GM12875 (cell line): Measurements from ENCODE around the gene GNB5.

ENCODE experiments used
- H3K4me3 ChIP-seq: one replicate; pipeline ENCODE4 v1.5.1; 2011; ENCODE audit warnings: low read depth, low read length, control low read depth
- TF ChIP-seq, protein P1 (sequence below): IDR thresholded peaks from 2 replicates; pipeline ENCODE4 v1.5.1; 2011; ENCODE audit warnings: low read depth, mild to moderate bottlenecking, control low read depth, inconsistent platforms, low read length, moderate library complexity, borderline replicate concordance; ENCODE audit not compliant: insufficient read depth

Gene GNB5

DNA sequence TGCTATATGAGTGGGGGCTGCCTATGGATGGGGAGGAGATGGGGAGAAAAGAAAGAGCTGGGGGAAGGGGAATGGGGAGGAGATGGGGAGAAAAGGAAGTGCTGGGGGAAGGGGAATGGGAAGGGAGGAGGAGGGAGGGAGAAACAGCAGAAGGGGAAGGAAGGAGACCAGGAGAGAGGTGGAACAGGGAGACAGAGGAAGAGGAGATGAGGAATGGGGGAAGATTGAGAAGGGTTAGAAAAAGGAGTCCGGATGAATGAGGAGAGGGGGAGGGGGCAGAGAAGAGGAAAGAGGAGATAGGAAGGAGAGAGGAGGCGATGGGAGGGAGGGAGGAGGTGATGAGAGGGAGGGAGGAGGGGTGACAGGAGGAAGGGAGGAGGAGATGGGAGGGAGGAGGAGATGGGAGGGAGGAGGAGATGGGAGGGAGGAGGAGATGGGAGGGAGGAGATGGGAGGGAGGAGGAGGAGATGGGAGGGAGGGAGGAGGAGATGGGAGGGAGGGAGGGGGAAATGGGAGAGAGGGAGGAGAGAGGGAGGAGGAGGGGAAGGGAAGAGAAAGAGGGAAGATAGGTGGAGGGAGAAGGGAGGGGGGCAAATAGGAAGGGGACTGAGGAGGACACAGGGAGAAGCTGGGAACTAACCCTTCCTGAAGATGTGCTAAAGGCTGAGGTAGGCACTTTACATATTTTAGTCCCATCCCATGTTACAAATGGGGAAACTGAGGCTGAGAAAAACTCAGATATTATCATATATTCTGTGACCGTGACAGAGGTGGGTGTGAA, 72.0 kb downstream of the GNB5 start:
- TF ChIP-seq, protein P1, sequence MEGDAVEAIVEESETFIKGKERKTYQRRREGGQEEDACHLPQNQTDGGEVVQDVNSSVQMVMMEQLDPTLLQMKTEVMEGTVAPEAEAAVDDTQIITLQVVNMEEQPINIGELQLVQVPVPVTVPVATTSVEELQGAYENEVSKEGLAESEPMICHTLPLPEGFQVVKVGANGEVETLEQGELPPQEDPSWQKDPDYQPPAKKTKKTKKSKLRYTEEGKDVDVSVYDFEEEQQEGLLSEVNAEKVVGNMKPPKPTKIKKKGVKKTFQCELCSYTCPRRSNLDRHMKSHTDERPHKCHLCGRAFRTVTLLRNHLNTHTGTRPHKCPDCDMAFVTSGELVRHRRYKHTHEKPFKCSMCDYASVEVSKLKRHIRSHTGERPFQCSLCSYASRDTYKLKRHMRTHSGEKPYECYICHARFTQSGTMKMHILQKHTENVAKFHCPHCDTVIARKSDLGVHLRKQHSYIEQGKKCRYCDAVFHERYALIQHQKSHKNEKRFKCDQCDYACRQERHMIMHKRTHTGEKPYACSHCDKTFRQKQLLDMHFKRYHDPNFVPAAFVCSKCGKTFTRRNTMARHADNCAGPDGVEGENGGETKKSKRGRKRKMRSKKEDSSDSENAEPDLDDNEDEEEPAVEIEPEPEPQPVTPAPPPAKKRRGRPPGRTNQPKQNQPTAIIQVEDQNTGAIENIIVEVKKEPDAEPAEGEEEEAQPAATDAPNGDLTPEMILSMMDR, result no peak

DNA sequence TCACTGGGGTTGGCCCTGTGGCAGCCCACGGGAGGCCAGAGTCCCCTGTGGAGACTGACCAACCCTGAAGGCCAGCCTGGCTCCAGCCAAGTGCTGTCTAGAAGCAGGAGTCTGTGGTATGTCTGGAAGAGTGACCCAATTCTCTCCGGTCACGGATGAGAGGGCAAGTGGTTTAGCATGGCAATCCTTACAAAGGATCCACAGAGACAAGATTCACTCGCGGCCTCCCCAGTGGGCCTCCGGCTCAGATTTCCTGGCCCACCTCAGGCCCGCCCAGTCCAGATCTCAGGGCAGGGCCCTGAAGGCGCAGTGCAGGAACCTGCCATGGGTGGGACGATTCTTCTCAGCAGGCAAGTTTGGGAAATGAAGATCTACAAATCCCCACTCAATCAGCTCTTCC, 73.6 kb downstream of the GNB5 start:
- TF ChIP-seq, protein P1, result no peak

More for the DNA sequence above, 72.0 kb downstream of the GNB5 start:
- H3K4me3 ChIP-seq, result no peak overlapping the region

DNA sequence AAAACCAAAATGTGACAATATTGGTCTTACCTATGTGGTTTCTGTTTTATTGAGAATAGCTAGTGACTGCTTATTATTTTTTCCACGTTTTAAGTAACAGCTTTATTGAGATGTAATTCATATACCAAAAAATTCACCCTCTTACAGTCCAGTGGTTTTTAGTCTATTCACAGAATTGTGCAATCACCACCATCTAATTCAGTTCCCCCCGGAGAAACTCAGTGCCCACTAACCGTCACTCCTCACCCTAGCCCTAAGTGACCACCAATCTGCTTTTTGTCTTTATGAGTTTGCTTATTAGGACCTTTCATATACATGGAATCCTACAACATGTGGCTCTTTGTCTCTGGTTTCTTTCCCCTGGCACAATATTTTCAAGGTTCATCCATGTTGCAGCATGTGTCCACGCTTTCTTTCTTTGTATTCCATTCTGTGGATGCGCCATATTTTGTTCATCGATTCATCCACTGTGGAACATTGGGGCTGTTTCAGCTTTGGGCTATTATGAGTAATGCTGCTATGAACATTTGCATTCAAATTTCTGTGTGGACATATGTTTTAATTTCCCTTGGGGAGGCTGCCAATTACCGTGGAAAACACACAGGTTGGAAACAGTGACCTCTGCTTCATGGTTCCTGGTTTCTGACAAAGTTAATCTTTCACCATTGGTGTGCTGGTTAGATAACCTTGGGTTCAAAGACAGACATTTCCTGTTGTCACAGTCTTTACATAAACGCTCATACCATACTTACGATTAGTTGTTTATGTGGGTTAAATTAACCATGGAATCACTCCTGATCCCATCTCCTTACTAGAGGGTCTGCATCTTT, 75.4 kb downstream of the GNB5 start:
- TF ChIP-seq, protein P1, result no peak
- no peak overlapping the region for H3K4me3 ChIP-seq

More for the DNA sequence above, 73.6 kb downstream of the GNB5 start:
- H3K4me3 ChIP-seq, result no peak overlapping the region

DNA sequence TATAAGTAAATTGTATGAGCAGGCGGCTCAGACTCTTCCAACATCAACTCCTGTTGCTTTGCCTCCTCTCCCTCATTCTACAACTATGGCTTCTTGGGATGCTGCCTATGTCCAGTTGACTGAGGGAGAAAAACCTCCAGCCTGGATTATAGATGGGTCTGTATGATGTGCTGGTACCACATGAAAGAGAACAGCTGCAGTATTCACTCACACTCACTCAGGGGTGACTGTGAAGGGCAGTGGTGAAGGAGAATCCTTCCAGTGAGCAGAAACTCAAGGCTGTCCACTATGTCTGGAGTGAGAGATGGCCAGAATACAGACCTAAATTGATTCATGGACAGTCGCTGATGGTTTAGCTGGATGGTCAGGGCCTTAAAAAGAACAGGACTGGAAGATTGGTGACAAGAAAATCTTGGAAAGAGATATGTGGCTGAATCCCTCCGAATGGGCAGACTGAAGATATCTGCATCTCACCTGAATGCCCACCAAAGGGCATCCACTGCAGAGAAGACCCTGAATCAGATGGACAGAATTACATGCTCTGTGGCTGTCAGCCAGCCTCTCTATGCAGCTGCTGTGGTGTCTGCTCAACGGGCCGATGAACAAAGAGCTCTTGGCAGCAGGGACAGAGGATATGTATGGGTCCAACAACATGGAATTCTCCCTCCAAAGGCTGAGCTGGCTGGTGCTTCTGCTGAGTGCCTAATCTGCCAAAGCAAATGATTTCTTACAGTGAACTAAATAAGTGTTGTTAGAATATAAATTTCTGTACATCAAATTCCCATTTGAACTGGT, 76.7 kb downstream of the GNB5 start:
- TF ChIP-seq, protein P1, result no peak
- H3K4me3 ChIP-seq, result no peak overlapping the region

DNA sequence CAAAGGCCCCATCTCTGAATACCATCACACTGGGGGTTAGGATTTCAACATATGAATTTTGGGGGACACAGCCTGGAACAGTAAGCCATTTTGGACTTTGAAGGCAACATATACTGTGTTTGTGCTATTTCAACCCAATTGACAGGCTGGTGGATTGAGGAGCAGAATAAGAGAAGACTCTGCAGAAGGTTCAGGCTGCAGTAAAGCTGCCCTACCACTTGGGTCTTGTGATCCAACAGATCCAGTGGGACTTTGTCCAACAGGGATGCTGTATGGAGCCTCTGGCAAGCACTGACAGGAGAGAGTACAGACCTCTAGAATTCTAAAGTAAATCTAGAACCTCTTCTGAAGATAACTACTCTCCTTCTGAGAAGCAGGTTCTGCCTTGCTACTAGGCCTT, 77.5 kb downstream of the GNB5 start:
- no peak overlapping the region for H3K4me3 ChIP-seq
- TF ChIP-seq, protein P1, result no peak

DNA sequence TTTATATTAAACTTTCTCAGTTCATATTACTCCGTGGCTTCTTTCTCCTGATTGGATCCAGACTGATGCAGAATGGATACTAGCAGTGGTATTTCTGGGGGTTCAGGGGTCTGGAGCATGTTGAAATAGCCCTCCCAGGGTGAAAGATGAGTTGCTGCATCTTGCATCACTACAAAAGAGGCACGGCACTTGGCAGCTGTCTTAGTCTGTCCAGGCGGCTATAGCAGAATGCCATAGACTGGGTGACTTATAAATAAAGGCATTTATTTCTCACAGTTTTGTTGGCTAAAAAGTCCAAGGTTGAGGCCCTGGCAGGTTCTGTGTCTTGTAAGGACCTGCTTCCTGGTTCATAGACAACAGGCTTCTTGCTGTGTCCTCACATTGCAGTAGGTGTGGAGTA, 78.0 kb downstream of the GNB5 start:
- H3K4me3 ChIP-seq, result no peak overlapping the region
- TF ChIP-seq, protein P1, result no peak
